RWPE1 (cell line): Measurements from ENCODE around the gene THSD8.

Experiments
- CTCF ChIA-PET: fragments of 350-600 bp; sonication (Branson Sonifier 250); formaldehyde crosslinking; extraction: SDS; loops from one replicate; lab custom pipeline; 2021; lab: Yijun Ruan, JAX
- POLR2A ChIA-PET: fragments of 400-600 bp; formaldehyde crosslinking; extraction: SDS; loops from one replicate; lab custom pipeline; 2020; ENCODE audit warnings: antibody characterized with exemption; ENCODE audit not compliant: low non-redundant PET; lab: Yijun Ruan, JAX
- DNase-seq: peaks from one replicate; pipeline ENCODE4 v3.0.0; 2012; ENCODE audit warnings: low spot score
- H3K27ac ChIP-seq: fragments of 450-650 bp; 2 replicates; pipeline ENCODE4 v1.5.1; 2017
- CTCF ChIP-seq: fragments of 450-650 bp; conservative IDR thresholded peaks from 2 replicates; pipeline ENCODE4 v1.5.1; 2017; ENCODE audit warnings: low read depth, mild to moderate bottlenecking

Gene THSD8

DNA sequence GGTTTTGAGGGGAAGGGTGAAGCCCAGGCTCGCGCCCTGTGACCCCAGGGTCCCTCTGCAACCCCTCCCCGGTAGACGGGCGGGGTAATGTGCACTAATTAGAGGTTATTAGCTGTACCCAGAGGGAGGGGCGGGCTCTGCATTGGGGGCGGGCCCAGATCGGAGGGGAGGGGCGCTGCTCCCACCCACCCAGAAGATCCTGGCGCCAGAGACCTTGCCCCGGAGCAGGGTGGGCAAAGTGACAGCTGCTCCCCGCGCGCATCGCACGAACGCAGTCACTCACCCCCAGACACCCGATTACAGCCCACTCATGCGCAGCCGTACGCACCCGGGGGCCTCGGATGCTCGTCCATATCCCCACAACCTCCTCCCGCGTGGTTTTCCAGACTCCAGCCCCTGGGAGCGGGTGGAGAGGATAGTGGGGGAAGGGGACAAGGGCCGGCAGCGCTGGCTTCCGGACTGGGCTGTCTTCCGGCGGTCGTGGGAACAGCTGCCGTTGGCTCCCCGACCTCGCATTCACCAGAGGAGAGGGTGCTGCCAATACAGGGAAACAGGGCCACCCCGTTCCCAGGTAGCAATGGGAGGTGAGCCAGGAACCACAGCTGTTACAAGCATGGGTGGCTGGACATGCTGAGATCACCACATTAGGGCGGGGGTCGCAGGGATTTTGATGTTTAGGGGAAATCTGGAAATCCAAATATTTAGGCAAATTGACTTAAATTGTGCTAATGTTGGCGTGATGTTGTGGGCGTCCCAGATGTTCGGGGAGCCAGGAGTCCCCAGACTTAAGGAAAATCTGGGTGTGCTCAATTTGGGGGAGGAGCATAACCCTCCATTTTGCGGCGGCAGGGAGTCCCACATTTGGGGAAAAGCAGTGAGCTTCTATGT lies 23.6 kb upstream of the THSD8 start:
- ChIA-PET CTCF (interaction anchor here (0.6 to 3.3 kb wide), 11 partner anchors 8 to 113 kb away, joined by 3 to 40 read pairs (median 5); partner anchors contain the start of genes GCDH, JUNB, RNASEH2A and RTBDN), POLR2A (interaction anchor here (2.3 to 4.3 kb wide), 2 partner anchors 13 to 18 kb away, joined by 8 to 120 read pairs; partner anchors contain the start of gene JUNB)
- DNase-seq, result peak; percentile 58
- H3K27ac ChIP-seq, result peak overlapping the region; percentile 99
- no peak for TF ChIP-seq CTCF

GRCh38 chr19:12778905-12779161 lies 23.0 kb upstream of the THSD8 start:
- no peak for TF ChIP-seq CTCF
- POLR2A ChIA-PET, result interaction anchor here (2.3 to 4.3 kb wide), 2 partner anchors 13 to 17 kb away, joined by 8 to 120 read pairs; partner anchors contain the start of gene JUNB
- no peak for DNase-seq
- CTCF ChIA-PET, result interaction anchor here (0.8 to 3.3 kb wide), 4 partner anchors 10 to 55 kb away, joined by 3 to 40 read pairs (median 10); partner anchors contain the start of genes JUNB and RTBDN
- peak overlapping the region; percentile 99 for H3K27ac ChIP-seq

DNA sequence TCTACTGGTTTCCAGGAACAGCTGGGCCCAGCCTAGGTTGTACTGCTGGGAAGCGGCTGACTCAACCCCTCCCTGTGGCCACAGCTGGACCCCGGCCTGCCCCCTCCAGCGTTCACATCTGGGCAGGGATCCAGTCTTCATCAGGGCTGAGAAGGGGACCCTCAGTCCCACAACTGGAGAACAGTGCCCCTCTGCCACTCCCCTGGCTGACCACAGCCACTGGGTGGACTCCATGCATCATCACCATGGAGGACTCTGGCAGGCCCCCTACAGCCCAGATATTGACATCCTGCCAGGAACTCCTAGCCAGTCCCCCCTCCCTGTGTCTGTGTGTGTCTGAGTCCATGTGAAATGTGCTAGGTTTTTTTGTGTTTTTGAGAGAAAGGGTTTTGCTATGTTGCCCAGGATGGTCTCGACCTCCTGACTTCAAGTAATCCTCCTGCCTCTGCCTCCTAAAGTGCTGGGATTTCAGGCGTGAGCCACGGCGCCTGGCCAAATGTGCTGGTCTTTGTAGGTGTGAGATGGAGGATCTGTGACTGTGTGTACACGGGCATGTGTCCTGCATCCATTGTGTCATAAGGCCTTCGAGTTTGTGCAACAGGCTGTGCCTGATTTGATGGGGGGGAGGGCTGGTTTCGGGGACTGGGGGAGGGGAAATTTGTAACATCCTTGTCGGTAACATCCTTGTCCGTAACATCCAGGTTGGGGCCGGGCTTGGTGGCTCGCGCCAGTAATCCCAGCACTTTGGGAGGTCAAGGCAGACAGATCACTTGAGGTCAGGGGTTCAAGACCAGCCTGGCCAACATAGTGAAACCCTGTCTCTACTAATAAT lies 22.5 kb upstream of the THSD8 start:
- POLR2A ChIA-PET, result interaction anchor here (4.3 kb wide), 1 partner anchor 12 kb away, joined by 120 read pairs; the partner anchor contains the start of gene JUNB
- no peak for DNase-seq
- H3K27ac ChIP-seq, result peak overlapping the region; percentile 99
- TF ChIP-seq CTCF, result no peak
- CTCF ChIA-PET, result interaction anchor here (0.8 to 2.5 kb wide), 2 partner anchors 9 to 55 kb away, joined by 3 to 11 read pairs; partner anchors contain the start of gene RTBDN

GRCh38 chr19:12782174-12782423 lies 19.8 kb upstream of the THSD8 start:
- peak overlapping the region; percentile 100 for H3K27ac ChIP-seq
- CTCF ChIA-PET, result interaction anchor here (0.7 to 1.4 kb wide), 3 partner anchors 10 to 24 kb away, joined by 3 to 8 read pairs (median 4); partner anchors contain the start of gene JUNB
- POLR2A ChIA-PET, result interaction anchor here (1.2 to 1.9 kb wide), 2 partner anchors 9 to 11 kb away, joined by 15 to 16 read pairs; partner anchors contain the start of gene JUNB
- no peak for DNase-seq
- no peak for TF ChIP-seq CTCF

DNA sequence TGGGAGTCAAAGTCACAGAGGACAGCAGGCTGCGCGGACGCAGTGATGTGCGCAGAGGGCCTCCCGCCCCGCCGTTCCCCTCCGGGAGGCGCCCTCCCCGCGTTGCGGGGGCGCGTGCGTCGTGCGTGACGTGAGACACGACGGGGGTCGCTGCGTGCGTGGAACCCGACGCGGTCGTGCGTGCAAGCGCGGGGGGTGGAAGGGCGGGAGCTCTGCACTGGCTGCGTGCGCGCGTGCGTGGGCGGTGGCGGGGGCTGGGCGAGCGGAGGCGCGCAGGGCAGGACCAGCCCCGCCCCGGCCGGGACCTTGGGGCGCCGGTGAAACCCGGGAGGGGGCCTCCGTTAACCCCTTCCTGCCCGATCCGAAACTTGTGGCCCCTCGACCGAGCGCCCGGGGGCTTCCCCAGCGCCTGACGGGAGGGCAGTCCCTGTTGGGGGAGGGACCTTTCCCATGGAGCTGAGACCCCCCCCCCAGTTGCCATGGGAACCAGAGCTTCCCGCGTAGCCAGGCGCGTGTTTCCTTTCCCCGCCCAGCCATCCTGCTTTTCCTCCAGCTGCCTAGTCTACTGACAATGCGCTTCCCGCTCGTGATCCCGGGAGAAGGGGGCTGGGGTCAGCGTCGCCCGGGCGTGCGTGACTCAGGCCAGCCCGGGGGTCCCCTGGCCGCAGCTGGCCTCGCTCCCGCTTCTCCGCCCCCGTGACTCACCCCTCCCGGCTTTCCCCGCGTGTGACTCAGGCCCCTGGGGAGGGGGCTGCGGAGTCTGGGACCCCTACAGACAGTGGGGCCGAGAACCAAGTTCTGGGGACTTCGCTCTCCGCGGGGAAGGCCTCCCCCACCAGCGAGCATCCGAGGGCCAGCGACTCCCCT lies 19.2 kb upstream of the THSD8 start:
- TF ChIP-seq CTCF, result no peak
- DNase-seq, result peak; percentile 69
- H3K27ac ChIP-seq, result peak overlapping the region; percentile 100
- ChIA-PET CTCF (interaction anchor here (0.5 to 1.4 kb wide), 5 partner anchors 9 to 249 kb away, joined by 3 to 8 read pairs (median 4); partner anchors contain the start of gene JUNB), POLR2A (interaction anchor here (1.2 to 1.9 kb wide), 2 partner anchors 8 to 10 kb away, joined by 15 to 16 read pairs; partner anchors contain the start of gene JUNB)
